AG09309 (cell line): ENCODE measurements around the gene PEX11A.

Source experiments
- DNase-seq: peaks from one replicate; pipeline ENCODE4 v3.0.0-alpha.2; 2010; ENCODE audit warnings: low read depth
- H3K4me3 ChIP-seq: 2 replicates; pipeline ENCODE4 v1.5.1; 2011; ENCODE audit warnings: mild to moderate bottlenecking, low read depth, low read length, moderate library complexity; ENCODE audit not compliant: control insufficient read depth
- TF ChIP-seq, protein P1 (sequence below): IDR thresholded peaks from 2 replicates; pipeline ENCODE4 v1.5.1; 2011; ENCODE audit warnings: mild to moderate bottlenecking, low read depth, low read length, inconsistent platforms; ENCODE audit not compliant: insufficient read depth, control insufficient read depth; ENCODE audit errors: missing control alignments

Gene PEX11A

DNA sequence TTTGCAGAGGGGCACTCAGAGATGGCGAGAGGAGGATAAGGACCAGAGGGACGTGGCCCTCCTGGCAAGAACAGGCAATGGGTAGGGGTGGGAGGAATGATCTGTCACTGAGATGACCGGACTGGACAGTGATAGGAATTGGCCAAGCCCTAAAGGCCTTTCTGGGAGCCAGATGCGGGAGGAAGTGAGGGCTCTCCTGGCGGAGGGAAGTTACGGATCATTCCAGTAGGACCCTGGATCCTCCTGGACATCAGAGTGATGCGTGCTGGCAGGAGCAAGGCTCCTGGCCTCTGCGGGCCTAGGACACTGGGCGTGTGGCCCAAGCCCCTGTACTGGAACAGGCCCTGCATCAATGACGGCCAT, 58.7 kb downstream of the PEX11A start:
- no peak overlapping the region for H3K4me3 ChIP-seq
- TF ChIP-seq, protein P1, sequence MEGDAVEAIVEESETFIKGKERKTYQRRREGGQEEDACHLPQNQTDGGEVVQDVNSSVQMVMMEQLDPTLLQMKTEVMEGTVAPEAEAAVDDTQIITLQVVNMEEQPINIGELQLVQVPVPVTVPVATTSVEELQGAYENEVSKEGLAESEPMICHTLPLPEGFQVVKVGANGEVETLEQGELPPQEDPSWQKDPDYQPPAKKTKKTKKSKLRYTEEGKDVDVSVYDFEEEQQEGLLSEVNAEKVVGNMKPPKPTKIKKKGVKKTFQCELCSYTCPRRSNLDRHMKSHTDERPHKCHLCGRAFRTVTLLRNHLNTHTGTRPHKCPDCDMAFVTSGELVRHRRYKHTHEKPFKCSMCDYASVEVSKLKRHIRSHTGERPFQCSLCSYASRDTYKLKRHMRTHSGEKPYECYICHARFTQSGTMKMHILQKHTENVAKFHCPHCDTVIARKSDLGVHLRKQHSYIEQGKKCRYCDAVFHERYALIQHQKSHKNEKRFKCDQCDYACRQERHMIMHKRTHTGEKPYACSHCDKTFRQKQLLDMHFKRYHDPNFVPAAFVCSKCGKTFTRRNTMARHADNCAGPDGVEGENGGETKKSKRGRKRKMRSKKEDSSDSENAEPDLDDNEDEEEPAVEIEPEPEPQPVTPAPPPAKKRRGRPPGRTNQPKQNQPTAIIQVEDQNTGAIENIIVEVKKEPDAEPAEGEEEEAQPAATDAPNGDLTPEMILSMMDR, result no peak
- DNase-seq, result no peak
